T-helper 1 cell treated with Interleukin-12 subunit alpha and Interleukin-12 subunit beta and Interleukin-4 antibody, amounts not matched to agents 30 μg/mL and 1 μg/mL, for 36 hours (primary cell): ENCODE measurements around the gene ZNF699.
"Not testable (repeated sequence)": the region's sequence is repeated elsewhere in the genome, so short reads cannot be mapped to it uniquely, and the experiment has no call there.

Experiments used
- H3K27ac Mint-ChIP-seq: one replicate; pipeline ENCODE4 v1.8.0; 2021; ENCODE audit warnings: mild to moderate bottlenecking, mixed read lengths
- H3K27me3 Mint-ChIP-seq: one replicate; pipeline ENCODE4 v1.8.0; 2021; ENCODE audit warnings: low read depth, mixed read lengths
- H3K36me3 Mint-ChIP-seq: one replicate; pipeline ENCODE4 v1.8.0; 2021; ENCODE audit warnings: low read depth, mixed read lengths
- H3K4me1 Mint-ChIP-seq: one replicate; pipeline ENCODE4 v1.8.0; 2021; ENCODE audit warnings: low read depth, mixed read lengths
- H3K4me3 Mint-ChIP-seq: one replicate; pipeline ENCODE4 v1.8.0; 2021; ENCODE audit warnings: mild to moderate bottlenecking, moderate library complexity, mixed read lengths
- H3K9me3 Mint-ChIP-seq: one replicate; pipeline ENCODE4 v1.8.0; 2021; ENCODE audit warnings: mixed read lengths

ZNF699 gene

GRCh38 chr19:9321338-9321737 lies 11.7 kb upstream of the ZNF699 start:
- Mint-ChIP-seq H3K36me3 (peaks cover 17% of the 10 kb centered on the region), H3K9me3 (peaks cover 52% of the 10 kb centered on the region), H3K4me1 (peaks cover 9% of the 10 kb centered on the region), H3K27ac (no peak overlapping the region), H3K27me3 (no peaks in the 10 kb centered on the region), H3K4me3 (no peak overlapping the region)

GRCh38 chr19:9313756-9314155 lies 4.1 kb upstream of the ZNF699 start:
- no peak overlapping the region for H3K27ac Mint-ChIP-seq
- no peaks in the 10 kb centered on the region for H3K36me3 Mint-ChIP-seq
- H3K27me3 Mint-ChIP-seq = no peaks in the 10 kb centered on the region
- no peak overlapping the region for H3K4me3 Mint-ChIP-seq
- peaks cover 53% of the 10 kb centered on the region for H3K9me3 Mint-ChIP-seq
- peaks cover 9% of the 10 kb centered on the region for H3K4me1 Mint-ChIP-seq

GRCh38 chr19:9309974-9310446 lies 372 bp upstream of the ZNF699 start:
- no peaks in the 10 kb centered on the region for H3K27me3 Mint-ChIP-seq
- H3K4me3 Mint-ChIP-seq = peak overlapping the region; percentile 90
- H3K4me1 Mint-ChIP-seq = peaks cover 19% of the 10 kb centered on the region
- peak overlapping the region; percentile 95 for H3K27ac Mint-ChIP-seq
- H3K36me3 Mint-ChIP-seq = peaks cover 7% of the 10 kb centered on the region
- H3K9me3 Mint-ChIP-seq = peaks cover 35% of the 10 kb centered on the region

GRCh38 chr19:9308091-9308770 lies 1.4 kb downstream of the ZNF699 start:
- peak overlapping the region; percentile 92 for H3K27ac Mint-ChIP-seq

GRCh38 chr19:9306443-9306842 lies 3.2 kb downstream of the ZNF699 start:
- H3K27ac Mint-ChIP-seq = no peak overlapping the region
- H3K27me3 Mint-ChIP-seq = no peaks in the 10 kb centered on the region
- peaks cover 38% of the 10 kb centered on the region for H3K36me3 Mint-ChIP-seq
- H3K9me3 Mint-ChIP-seq = peaks cover 27% of the 10 kb centered on the region
- H3K4me1 Mint-ChIP-seq = peaks cover 17% of the 10 kb centered on the region
- H3K4me3 Mint-ChIP-seq = no peak overlapping the region

More at GRCh38 chr19:9308091-9308770, 1.4 kb downstream of the ZNF699 start:
- Mint-ChIP-seq H3K36me3 (peaks cover 23% of the 10 kb centered on the region), H3K4me3 (peak overlapping the region; percentile 92), H3K9me3 (peaks cover 25% of the 10 kb centered on the region), H3K27me3 (no peaks in the 10 kb centered on the region), H3K4me1 (peaks cover 19% of the 10 kb centered on the region)

- Mint-ChIP-seq H3K4me1 (no peaks in the 10 kb centered on the region), H3K27ac (no peak overlapping the region), H3K27me3 (no peaks in the 10 kb centered on the region), H3K36me3 (peaks cover 68% of the 10 kb centered on the region), H3K9me3 (peaks cover 78% of the 10 kb centered on the region), H3K4me3 (no peak overlapping the region)
Observed at GRCh38 chr19:9296336-9296735, 13.3 kb downstream of the ZNF699 start.

- no peak overlapping the region for H3K4me3 Mint-ChIP-seq
- H3K27ac Mint-ChIP-seq = no peak overlapping the region
- peaks cover 73% of the 10 kb centered on the region for H3K9me3 Mint-ChIP-seq
- no peaks in the 10 kb centered on the region for H3K4me1 Mint-ChIP-seq
- peaks cover 60% of the 10 kb centered on the region for H3K36me3 Mint-ChIP-seq
- H3K27me3 Mint-ChIP-seq = no peaks in the 10 kb centered on the region
Observed at GRCh38 chr19:9295411-9295849, 14.2 kb downstream of the ZNF699 start.

GRCh38 chr19:9289231-9289884 lies 20.3 kb downstream of the ZNF699 start:
- Mint-ChIP-seq H3K27ac (no peak overlapping the region), H3K27me3 (no peaks in the 10 kb centered on the region), H3K4me1 (no peaks in the 10 kb centered on the region), H3K9me3 (peaks cover 56% of the 10 kb centered on the region), H3K4me3 (no peak overlapping the region), H3K36me3 (peaks cover 23% of the 10 kb centered on the region)

GRCh38 chr19:9283485-9283884 lies 26.2 kb downstream of the ZNF699 start:
- not testable (repeated sequence) for H3K27ac Mint-ChIP-seq, H3K36me3 Mint-ChIP-seq, H3K27me3 Mint-ChIP-seq, H3K4me1 Mint-ChIP-seq
- Mint-ChIP-seq H3K9me3 (peaks cover 51% of the 10 kb centered on the region), H3K4me3 (peak overlapping the region; percentile 26)

GRCh38 chr19:9251236-9251635 lies 58.4 kb downstream of the ZNF699 start:
- Mint-ChIP-seq H3K9me3 (peaks cover 50% of the 10 kb centered on the region), H3K27ac (no peak overlapping the region), H3K27me3 (no peaks in the 10 kb centered on the region), H3K4me1 (no peaks in the 10 kb centered on the region), H3K4me3 (no peak overlapping the region), H3K36me3 (no peaks in the 10 kb centered on the region)

- Mint-ChIP-seq H3K4me1 (no peaks in the 10 kb centered on the region), H3K36me3 (no peaks in the 10 kb centered on the region), H3K27me3 (no peaks in the 10 kb centered on the region), H3K9me3 (peaks cover 49% of the 10 kb centered on the region), H3K27ac (no peak within 1 kb of the TSS), H3K4me3 (no peak within 1 kb of the TSS)
Observed at GRCh38 chr19:9250630-9251029, 59.0 kb downstream of the ZNF699 start, which contains the start of gene OR7E24. OR7E24 (plus strand) TSS chr19:9250930; CDS start chr19:9251044, 114 bp downstream.
